HCT116 (cell line): Measurements from ENCODE around the gene MAN2B2. TPM values are rescaled to one million over a fixed set of nuclear protein-coding genes. Genes with fewer than 3 reads are reported as not detected.

Source experiments
- ATAC-seq: fragments of 200-7000 bp; cut with Tn5 transposase; 2 replicates; pipeline ENCODE4 v1.9.1; 2020; ENCODE audit warnings: mild to moderate bottlenecking, moderate library complexity
- BruUV-seq: library from RNA; stranded (reverse); fragments of 400-500 nt; replicated peaks from 2 replicates; lab custom pipeline; 2021; lab: Mats Ljungman, UMichigan
- CTCF ChIA-PET: fragments of 300-600 bp; sonication (Branson Sonifier 250); formaldehyde crosslinking; loops from one replicate; lab custom pipeline; 2021; ENCODE audit warnings: antibody characterized with exemption; lab: Charles Lee
- POLR2A ChIA-PET: fragments of 300-600, 350-600 bp; sonication (Branson Sonifier 250); formaldehyde crosslinking; loops from one replicate; lab custom pipeline; 2021; ENCODE audit warnings: antibody characterized with exemption; lab: Charles Lee
- RAD21 ChIA-PET, 2 experiments: fragments of 300-600 bp; sonication (Branson Sonifier 250); formaldehyde crosslinking; loops; one replicate each; lab custom pipeline; 2023; ENCODE audit warnings: low total read pairs in 2 of 2; ENCODE audit not compliant: uncharacterized antibody in 2 of 2, unreplicated experiment in 2 of 2, low non-redundant PET in 1 of 2; lab: Charles Lee
- DNase-seq: peaks from one replicate; pipeline ENCODE4 v3.0.0-alpha.2; 2010; ENCODE audit warnings: low read depth, low spot score
- H2AFZ ChIP-seq: fragments of 200-600 bp; shearing (Covaris generic), sonication (generic); 2 replicates; pipeline ENCODE4 v1.6.1; 2017; ENCODE audit warnings: low read depth, mixed run types, mixed read lengths, antibody characterized with exemption, low read length; ENCODE audit not compliant: poor library complexity, severe bottlenecking
- H3K27ac ChIP-seq: 2 replicates; pipeline ENCODE4 v1.5.1; 2012; ENCODE audit warnings: low read depth, low read length
- H3K27me3 ChIP-seq: fragments of 200-600 bp; sonication (generic); 2 replicates; pipeline ENCODE4 v1.6.1; 2016; ENCODE audit warnings: mixed run types, low read length, mixed read lengths; ENCODE audit not compliant: insufficient read depth
- H3K36me3 ChIP-seq, 2 experiments: fragments of 200-500 bp in 1 of 2; fragments of 200-600 bp in 1 of 2; sonication (Bioruptor generic) in 1 of 2; sonication (generic) in 1 of 2; 2 replicates each; pipeline versions ENCODE4 v1.5.1 to v1.6.1; 2014 to 2016; ENCODE audit warnings: low read length in 2 of 2, inconsistent platforms in 1 of 2, mixed read lengths in 1 of 2, mixed run types in 1 of 2; ENCODE audit not compliant: insufficient read depth in 2 of 2, control insufficient read depth in 1 of 2
- H3K4me1 ChIP-seq, 2 experiments: fragments of 200-600 bp in 1 of 2; sonication (generic) in 1 of 2; 2 replicates each; pipeline versions ENCODE4 v1.5.1 to v1.6.1; 2012 to 2017; ENCODE audit warnings: low read length in 2 of 2, inconsistent platforms in 1 of 2, mild to moderate bottlenecking in 1 of 2, mixed read lengths in 1 of 2, mixed run types in 1 of 2, moderate library complexity in 1 of 2; ENCODE audit not compliant: insufficient read depth in 2 of 2, control insufficient read depth in 1 of 2
- H3K4me2 ChIP-seq: fragments of 200-600 bp; sonication (generic); 2 replicates; pipeline ENCODE4 v1.6.1; 2017; ENCODE audit warnings: mixed run types, low read length, mixed read lengths
- H3K4me3 ChIP-seq, 2 experiments: fragments of 200-600 bp in 1 of 2; sonication (generic) in 1 of 2; replicated peaks in 1 of 2; 2 replicates each; pipeline ENCODE4 v1.5.1; 2011 to 2016; ENCODE audit warnings: low read length in 2 of 2, control low read depth in 1 of 2, low read depth in 1 of 2, mild to moderate bottlenecking in 1 of 2, mixed read lengths in 1 of 2, mixed run types in 1 of 2
- H3K79me2 ChIP-seq: fragments of 200-600 bp; sonication (generic); 2 replicates; pipeline ENCODE4 v1.6.1; 2017; ENCODE audit warnings: mild to moderate bottlenecking, mixed run types, low read length, moderate library complexity, mixed read lengths; ENCODE audit not compliant: insufficient read depth
- H3K9ac ChIP-seq: fragments of 200-600 bp; sonication (generic); 2 replicates; pipeline ENCODE4 v1.6.1; 2016; ENCODE audit warnings: low read length, mixed read lengths
- H3K9me2 ChIP-seq: fragments of 200-600 bp; sonication (generic), shearing (Covaris generic); 2 replicates; pipeline ENCODE4 v1.6.1; 2017; ENCODE audit warnings: mixed run types, mild to moderate bottlenecking, moderate library complexity; ENCODE audit not compliant: insufficient read depth
- H3K9me3 ChIP-seq, 2 experiments: fragments of 200-500 bp in 1 of 2; fragments of 200-600 bp in 1 of 2; sonication (Bioruptor generic) in 1 of 2; sonication (generic) in 1 of 2; 2 replicates each; pipeline ENCODE4 v1.6.1; 2014 to 2017; ENCODE audit warnings: low read length in 2 of 2, mixed read lengths in 2 of 2, inconsistent platforms in 1 of 2, low read depth in 1 of 2, mild to moderate bottlenecking in 1 of 2, mixed run types in 1 of 2, moderate library complexity in 1 of 2; ENCODE audit not compliant: control insufficient read depth in 1 of 2, insufficient read depth in 1 of 2
- H4K20me1 ChIP-seq: fragments of 200-600 bp; sonication (generic), shearing (Covaris generic); 2 replicates; pipeline ENCODE4 v1.6.1; 2017; ENCODE audit warnings: mixed run types, mild to moderate bottlenecking, moderate library complexity; ENCODE audit not compliant: insufficient read depth
- ELF1 ChIP-seq: IDR thresholded peaks from 2 replicates; pipeline ENCODE4 v1.6.1; 2012; ENCODE audit warnings: low read depth, borderline replicate concordance
- EZH2 ChIP-seq: fragments of 200-600 bp; sonication (generic); IDR thresholded peaks from 2 replicates; pipeline ENCODE4 v1.6.1; 2017; ENCODE audit warnings: antibody characterized with exemption, mixed run types
- EZH2phosphoT487 ChIP-seq: fragments of 200-600 bp; IDR thresholded peaks from 2 replicates; pipeline ENCODE4 v1.6.1; 2018; ENCODE audit warnings: antibody characterized with exemption, borderline replicate concordance
- FOSL1 ChIP-seq: IDR thresholded peaks from 2 replicates; pipeline ENCODE4 v1.6.1; 2012; ENCODE audit warnings: low read depth
- POLR2AphosphoS5 ChIP-seq: IDR thresholded peaks from 2 replicates; pipeline ENCODE4 v1.6.1; 2011; ENCODE audit warnings: mild to moderate bottlenecking, low read depth, low read length, moderate library complexity
- RAD21 ChIP-seq: IDR thresholded peaks from 2 replicates; pipeline ENCODE4 v1.6.1; 2012; ENCODE audit warnings: low read depth, mild to moderate bottlenecking
- SP1 ChIP-seq: IDR thresholded peaks from 2 replicates; pipeline ENCODE4 v1.6.1; 2012; ENCODE audit warnings: low read depth
- ZFX ChIP-seq: fragments of 450-650 bp; IDR thresholded peaks from 2 replicates; pipeline ENCODE4 v1.6.1; 2017
- intact Hi-C: fragments of 100-400 bp; cut with micrococcal nuclease; formaldehyde crosslinking; loops from 2 replicates; pipeline ENCODE4 v1.10.0; 2022
- total RNA-seq: library from RNA; stranded (reverse); gene quantifications from one replicate; pipeline ENCODE4 v1.2.1, GENCODE V29; 2021; ENCODE audit not compliant: unreplicated experiment
- TF ChIP-seq, protein P1 (sequence below): IDR thresholded peaks from 2 replicates; pipeline ENCODE4 v1.6.1; 2012; ENCODE audit warnings: low read depth
- TF ChIP-seq, protein P2 (sequence below): IDR thresholded peaks from 2 replicates; pipeline ENCODE4 v1.6.1; 2012

Gene MAN2B2
- total RNA-seq, 1 experiment from 2014 or later: 18.0 TPM

DNA sequence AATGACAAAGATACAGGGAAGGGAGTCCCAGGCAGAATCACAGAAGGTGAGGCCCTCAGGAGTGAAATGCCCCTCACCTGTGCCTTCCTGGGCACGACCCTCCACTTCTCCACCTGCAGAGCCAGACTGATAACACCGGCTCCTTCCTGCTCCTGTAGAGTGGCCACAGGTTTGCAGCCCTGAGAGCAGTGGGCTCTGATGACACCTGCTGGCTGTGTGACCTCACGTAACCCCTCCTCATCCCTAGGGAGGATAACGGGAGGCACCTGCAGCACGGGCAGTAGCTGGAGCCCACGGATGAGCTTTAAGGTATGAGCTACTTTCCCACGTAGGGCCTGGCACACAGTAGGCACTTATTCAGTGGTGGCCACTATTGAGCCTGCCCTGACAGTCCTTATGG lies 25.5 kb upstream of the MAN2B2 start:
- Histone ChIP-seq H3K9me3 (no peaks in the 10 kb centered on the region), H3K79me2 (no peaks in the 10 kb centered on the region), H3K4me2 (no peak overlapping the region), H3K9me2 (no peaks in the 10 kb centered on the region), H4K20me1 (no peaks in the 10 kb centered on the region), H3K4me1 (no peaks in the 10 kb centered on the region), H3K4me3 (no peak overlapping the region), H3K36me3 (no peaks in the 10 kb centered on the region), H3K9ac (no peak overlapping the region), H3K27me3 (peaks cover 47% of the 10 kb centered on the region), H2AFZ (no peak overlapping the region), H3K27ac (no peak overlapping the region)
- no peak for ATAC-seq
- no peak for TF ChIP-seq FOSL1
- TF ChIP-seq RAD21: peak; percentile 39
- TF ChIP-seq POLR2AphosphoS5: no peak
- no peak for TF ChIP-seq EZH2
- CTCF ChIA-PET: interaction anchor here (1.3 to 1.5 kb wide), 2 partner anchors 8 to 10 kb away, joined by 3 read pairs; no protein-coding TSS in a partner anchor
- POLR2A ChIA-PET: no interaction called here
- no TSS peak for BruUV-seq
- intact Hi-C loops: loop anchor here (5.0 to 10.0 kb wide), 2 partner anchors 77 to 145 kb away; partner anchors contain the start of gene PPP2R2C
- RAD21 ChIA-PET: interaction anchor here in 1 of 2 experiments (1.3 kb wide), 1 partner anchor 24 kb away, joined by 4 read pairs; no protein-coding TSS in a partner anchor
- DNase-seq: no peak

DNA sequence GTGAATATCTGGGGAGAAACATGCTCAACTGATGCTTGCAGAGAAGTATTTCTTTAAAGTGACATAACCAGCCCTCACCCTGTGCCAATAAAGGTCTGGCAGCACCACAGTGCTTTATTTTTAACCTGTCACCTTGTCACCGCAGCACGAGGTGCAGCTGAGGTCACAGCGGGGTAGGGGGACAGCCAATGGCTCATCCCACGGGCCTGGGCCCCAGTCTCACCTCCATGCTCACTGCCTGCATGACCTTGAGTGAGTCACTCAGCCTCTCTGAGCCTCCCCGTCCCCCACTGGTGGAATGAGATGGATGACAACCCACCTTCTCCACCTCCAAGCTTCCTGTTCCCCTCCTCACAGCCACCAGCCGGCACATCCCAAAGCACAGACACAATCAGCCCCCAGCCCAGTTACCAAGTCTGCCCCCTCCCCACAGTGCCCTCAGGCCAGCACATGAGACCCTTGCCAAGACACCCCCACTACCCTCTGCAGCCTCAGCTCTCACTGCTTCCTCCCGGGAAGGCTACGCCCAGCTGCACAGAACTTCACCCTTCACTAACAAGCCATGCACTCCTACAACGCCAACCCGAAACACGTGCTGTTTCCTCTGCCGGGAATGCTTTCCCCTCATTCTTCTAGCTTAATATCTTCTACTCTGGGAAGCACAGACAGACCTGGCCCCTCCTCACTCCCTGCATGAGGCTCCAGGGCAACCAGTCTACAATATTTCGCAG lies 24.9 kb upstream of the MAN2B2 start:
- no peak for DNase-seq
- Histone ChIP-seq H3K79me2 (no peaks in the 10 kb centered on the region), H3K4me1 (no peaks in the 10 kb centered on the region), H3K9me2 (no peaks in the 10 kb centered on the region)
- RAD21 ChIA-PET: no interaction called here
- POLR2A ChIA-PET: no interaction called here
- BruUV-seq: no TSS peak
- no peak for ATAC-seq
- CTCF ChIA-PET: no interaction called here
- TF ChIP-seq, protein P1, sequence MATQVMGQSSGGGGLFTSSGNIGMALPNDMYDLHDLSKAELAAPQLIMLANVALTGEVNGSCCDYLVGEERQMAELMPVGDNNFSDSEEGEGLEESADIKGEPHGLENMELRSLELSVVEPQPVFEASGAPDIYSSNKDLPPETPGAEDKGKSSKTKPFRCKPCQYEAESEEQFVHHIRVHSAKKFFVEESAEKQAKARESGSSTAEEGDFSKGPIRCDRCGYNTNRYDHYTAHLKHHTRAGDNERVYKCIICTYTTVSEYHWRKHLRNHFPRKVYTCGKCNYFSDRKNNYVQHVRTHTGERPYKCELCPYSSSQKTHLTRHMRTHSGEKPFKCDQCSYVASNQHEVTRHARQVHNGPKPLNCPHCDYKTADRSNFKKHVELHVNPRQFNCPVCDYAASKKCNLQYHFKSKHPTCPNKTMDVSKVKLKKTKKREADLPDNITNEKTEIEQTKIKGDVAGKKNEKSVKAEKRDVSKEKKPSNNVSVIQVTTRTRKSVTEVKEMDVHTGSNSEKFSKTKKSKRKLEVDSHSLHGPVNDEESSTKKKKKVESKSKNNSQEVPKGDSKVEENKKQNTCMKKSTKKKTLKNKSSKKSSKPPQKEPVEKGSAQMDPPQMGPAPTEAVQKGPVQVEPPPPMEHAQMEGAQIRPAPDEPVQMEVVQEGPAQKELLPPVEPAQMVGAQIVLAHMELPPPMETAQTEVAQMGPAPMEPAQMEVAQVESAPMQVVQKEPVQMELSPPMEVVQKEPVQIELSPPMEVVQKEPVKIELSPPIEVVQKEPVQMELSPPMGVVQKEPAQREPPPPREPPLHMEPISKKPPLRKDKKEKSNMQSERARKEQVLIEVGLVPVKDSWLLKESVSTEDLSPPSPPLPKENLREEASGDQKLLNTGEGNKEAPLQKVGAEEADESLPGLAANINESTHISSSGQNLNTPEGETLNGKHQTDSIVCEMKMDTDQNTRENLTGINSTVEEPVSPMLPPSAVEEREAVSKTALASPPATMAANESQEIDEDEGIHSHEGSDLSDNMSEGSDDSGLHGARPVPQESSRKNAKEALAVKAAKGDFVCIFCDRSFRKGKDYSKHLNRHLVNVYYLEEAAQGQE: no peak
- TF ChIP-seq, protein P2, sequence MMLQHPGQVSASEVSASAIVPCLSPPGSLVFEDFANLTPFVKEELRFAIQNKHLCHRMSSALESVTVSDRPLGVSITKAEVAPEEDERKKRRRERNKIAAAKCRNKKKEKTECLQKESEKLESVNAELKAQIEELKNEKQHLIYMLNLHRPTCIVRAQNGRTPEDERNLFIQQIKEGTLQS: no peak
- no peak for TF ChIP-seq ZFX
- TF ChIP-seq FOSL1: no peak
- no peak for TF ChIP-seq SP1
- TF ChIP-seq ELF1: no peak
- no peak for TF ChIP-seq EZH2phosphoT487
- TF ChIP-seq POLR2AphosphoS5: no peak
- TF ChIP-seq, all 23 proteins: peak for 0
- H3K4me3 ChIP-seq: no peak overlapping the region
- intact Hi-C loops: loop anchor here (5.0 to 10.0 kb wide), 2 partner anchors 78 to 145 kb away; partner anchors contain the start of gene PPP2R2C
- no peak overlapping the region for H3K27ac ChIP-seq
- no peaks in the 10 kb centered on the region for H3K9me3 ChIP-seq
- H3K4me2 ChIP-seq: no peak overlapping the region
- peaks cover 41% of the 10 kb centered on the region for H3K27me3 ChIP-seq
- no peaks in the 10 kb centered on the region for H3K36me3 ChIP-seq
- H3K9ac ChIP-seq: no peak overlapping the region
- H4K20me1 ChIP-seq: no peaks in the 10 kb centered on the region
- H2AFZ ChIP-seq: no peak overlapping the region
